Activated CD8-positive, alpha-beta memory T cell treated with anti-CD3 and anti-CD28 coated beads for 36 hours (primary cell): ENCODE results near the gene DOCK8. TPM values are rescaled to one million over a fixed set of nuclear protein-coding genes. Genes with fewer than 3 reads are reported as not detected.

ENCODE experiments used
- CTCF ChIA-PET: fragments of 350-600 bp; sonication (Branson Sonifier 250); formaldehyde crosslinking; loops from one replicate; lab custom pipeline; 2021; ENCODE audit warnings: antibody characterized with exemption; lab: Charles Lee
- POLR2A ChIA-PET: fragments of 350-600 bp; sonication (Branson Sonifier 250); formaldehyde crosslinking; loops from one replicate; lab custom pipeline; 2021; ENCODE audit warnings: antibody characterized with exemption; lab: Charles Lee
- total RNA-seq, 2 experiments: library from RNA; stranded (reverse); gene quantifications; one replicate each; pipeline ENCODE4 v1.2.3, GENCODE V29; 2021

The DOCK8 gene
- total RNA-seq, 2 experiments from 2014 or later = 133 to 140 TPM

DNA sequence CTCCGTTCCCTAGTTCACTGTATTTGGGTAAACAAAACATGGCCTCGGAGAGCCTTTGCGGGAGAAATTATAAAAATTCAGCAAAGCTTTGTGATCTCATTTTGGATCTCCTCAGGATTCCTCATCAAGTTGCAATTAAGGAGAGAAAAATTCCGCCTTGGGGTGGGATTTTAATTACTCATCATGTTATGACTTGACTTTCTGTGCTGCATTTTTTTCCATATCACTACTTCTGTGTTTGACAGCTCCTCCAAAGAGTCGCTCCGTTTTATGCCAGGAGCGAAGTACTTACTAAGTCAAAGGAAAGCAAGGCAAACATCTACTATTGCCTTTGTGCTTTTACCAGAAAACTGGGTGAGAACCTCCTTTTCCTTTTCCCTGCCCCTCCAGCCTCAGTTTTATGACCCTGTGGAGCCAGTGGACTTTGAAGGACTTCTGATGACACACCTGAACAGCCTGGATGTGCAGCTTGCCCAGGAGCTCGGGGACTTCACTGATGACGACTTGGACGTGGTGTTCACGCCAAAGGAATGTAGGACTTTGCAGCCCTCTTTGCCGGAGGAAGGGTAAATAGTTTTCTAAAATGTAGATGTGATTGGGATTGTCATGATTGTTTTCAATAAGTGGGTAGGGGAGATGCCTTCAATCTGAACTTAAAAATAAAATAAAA, 71.5 kb downstream of the DOCK8 start:
- CTCF ChIA-PET = interaction anchor here (1.2 to 1.5 kb wide), 2 partner anchors 13 to 71 kb away, joined by 4 to 5 read pairs; partner anchors contain the start of gene DOCK8
- POLR2A ChIA-PET = no interaction called here

DNA sequence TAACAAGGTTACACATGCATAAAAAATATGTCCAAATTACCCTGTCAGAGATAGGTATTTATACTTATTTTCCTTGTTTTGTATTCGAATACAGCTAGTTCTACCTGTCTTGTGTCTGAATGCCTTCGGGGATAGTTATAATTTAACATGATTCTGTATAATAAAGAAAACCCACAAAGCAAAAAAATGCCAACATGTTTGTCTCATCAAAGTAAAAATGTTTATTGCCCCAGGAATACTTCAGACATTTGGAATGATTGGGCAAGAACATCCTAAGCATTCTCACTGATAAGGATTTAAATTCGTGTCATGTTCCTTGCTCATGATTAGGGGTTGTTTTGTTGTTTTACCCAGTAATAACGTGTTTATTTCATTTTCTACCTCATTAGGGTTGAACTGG, 74.5 kb downstream of the DOCK8 start:
- CTCF ChIA-PET = no interaction called here
- POLR2A ChIA-PET = no interaction called here

DNA sequence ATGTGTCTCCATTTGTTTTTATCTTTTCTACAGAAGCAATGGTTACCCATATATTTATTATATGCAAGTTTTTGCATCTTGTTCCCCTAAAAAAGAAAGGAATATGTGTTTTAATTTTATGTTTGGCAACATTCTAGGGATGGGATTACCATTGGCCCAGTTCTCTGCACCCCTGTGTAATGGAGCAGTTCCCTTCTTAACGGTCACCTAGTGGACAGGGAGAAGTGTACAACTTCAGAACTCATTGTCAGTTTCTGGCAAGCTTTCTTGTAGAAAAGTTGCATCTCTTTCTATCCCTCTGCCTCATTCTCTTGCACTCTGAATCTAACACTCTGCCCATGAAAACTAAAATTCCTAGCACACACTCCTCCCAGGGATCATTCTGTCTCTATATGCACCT, 78.2 kb downstream of the DOCK8 start:
- CTCF ChIA-PET = interaction anchor here (0.9 kb wide), 1 partner anchor 13 kb away, joined by 3 read pairs; no protein-coding TSS in a partner anchor
- POLR2A ChIA-PET = no interaction called here

DNA sequence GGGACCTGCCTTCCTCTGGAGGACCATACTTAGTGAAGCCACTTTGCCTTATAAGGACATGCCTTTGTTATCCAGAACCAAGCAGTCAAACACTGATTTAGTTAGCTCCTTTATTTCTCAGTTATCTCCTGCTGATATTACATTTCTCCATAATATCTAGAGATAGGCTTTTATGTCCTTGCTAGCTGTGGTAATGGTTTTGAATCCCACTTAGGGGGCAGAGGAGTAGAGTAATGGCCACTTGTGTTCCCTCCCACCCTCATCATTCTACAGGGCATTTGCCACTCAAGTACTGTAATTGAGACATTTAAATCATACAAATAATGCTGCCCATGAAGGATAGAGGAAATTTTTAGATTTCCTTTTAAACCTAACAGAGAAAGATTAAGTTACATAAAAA, 80.9 kb downstream of the DOCK8 start:
- POLR2A ChIA-PET = interaction anchor here (0.8 kb wide), 1 partner anchor 14 kb away, joined by 4 read pairs; no protein-coding TSS in a partner anchor
- CTCF ChIA-PET = interaction anchor here (1.7 kb wide), 1 partner anchor 11 kb away, joined by 5 read pairs; no protein-coding TSS in a partner anchor

DNA sequence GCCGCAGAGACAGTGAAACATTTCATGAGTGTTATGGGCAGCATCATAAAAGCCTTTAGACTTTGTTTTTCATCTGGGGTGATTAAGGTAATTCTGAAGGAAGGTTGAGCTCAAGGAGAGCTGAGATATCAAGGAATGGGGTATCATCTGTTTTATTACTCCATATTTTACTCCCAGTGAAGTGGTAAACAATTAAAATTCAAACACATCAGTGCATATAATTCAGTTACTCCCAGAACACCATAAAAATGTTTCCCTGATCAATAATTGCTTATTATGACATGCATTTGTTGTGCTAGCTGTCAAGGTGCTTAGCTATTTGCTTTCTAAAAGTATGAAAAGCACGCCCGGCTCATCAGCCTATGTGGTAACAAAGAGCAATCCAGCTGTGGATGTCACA, 81.7 kb downstream of the DOCK8 start:
- CTCF ChIA-PET = interaction anchor here (1.0 to 1.1 kb wide), 2 partner anchors 36 to 82 kb away, joined by 3 read pairs; partner anchors contain the start of gene DOCK8

DNA sequence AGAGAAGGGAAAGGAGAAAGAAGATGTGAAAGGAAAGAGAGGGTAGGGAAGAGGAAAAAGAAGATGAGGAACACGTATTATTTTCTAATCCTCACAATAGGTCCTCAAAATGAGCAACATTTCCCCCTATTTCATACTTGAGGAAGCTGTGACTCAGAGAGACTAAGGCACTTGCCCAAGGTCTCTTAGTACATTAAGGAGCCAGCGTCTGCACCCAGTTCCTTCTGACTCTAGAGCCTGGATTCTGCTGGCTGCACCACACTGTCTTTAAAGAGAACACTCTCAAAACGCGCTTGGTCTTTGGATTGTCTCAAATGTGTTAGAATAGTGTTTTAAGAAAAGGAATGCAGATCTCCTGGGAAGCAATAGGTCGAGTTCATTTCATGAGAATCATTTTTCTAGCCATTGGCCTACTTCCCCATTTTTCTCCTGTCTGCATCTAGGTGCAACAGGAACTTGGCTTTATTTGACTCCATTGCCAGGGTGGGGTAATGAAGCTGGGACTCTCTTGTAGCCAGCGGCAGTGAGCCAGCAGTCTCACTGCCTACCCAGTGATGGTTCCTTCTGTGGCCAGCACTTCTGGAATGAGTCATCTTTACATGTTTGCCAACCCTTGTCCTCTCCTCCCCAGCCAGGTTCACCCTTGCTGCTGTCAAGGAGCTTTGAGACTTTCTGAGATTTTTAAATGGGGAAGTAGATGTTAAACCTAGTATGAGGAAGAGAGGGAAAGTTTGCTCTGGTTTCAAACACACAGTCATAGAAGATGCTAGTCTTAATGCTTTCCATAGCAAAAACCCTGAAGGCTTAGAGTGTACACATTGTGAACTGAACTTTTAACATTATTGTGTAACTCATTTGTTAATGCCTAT, 82.7 kb downstream of the DOCK8 start:
- ChIA-PET POLR2A (no interaction called here), CTCF (interaction anchor here (0.8 to 1.1 kb wide), 2 partner anchors 16 to 36 kb away, joined by 3 read pairs; no protein-coding TSS in a partner anchor)

More for the DNA sequence above, 81.7 kb downstream of the DOCK8 start:
- POLR2A ChIA-PET = interaction anchor here (0.8 kb wide), 1 partner anchor 14 kb away, joined by 4 read pairs; no protein-coding TSS in a partner anchor

DNA sequence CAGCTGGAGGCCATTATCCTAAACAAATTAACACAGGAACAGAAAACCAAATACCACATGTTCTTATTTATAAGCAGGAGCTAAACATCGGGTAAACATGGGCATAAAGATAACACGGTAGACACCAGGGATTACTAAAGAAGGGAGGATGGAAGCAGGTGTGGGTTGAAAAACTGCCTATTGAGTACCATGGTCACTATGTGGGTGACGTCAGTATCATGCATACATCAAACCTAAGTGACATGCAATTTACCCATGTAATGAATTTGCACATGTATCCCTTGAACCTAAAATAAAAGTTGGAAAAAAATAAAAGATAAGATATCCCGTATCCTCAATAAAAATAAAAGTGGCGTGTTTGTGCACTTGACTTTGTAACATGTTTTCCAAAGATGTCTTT, 88.8 kb downstream of the DOCK8 start:
- CTCF ChIA-PET = no interaction called here
- POLR2A ChIA-PET = no interaction called here

DNA sequence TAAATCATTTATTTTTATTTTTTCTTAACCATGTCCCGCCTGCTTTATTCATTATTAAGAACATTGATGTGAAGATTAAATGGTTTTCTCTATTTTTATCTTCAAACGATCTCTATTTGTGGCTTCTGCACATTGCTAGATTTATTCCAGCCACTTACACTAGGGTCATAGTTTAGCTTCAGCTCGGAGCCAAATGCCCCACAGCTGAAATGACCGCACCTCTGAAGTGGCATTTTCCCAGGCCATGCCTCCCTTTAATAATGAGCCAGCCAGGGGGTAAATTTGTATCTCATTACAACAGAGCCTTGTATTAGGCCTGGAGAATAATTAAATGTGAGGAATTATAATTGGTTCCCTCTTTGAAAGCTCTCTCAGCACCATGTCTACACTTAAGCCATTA, 89.4 kb downstream of the DOCK8 start:
- ChIA-PET POLR2A (no interaction called here), CTCF (interaction anchor here (0.6 kb wide), 1 partner anchor 534 kb away, joined by 3 read pairs; no protein-coding TSS in a partner anchor)

DNA sequence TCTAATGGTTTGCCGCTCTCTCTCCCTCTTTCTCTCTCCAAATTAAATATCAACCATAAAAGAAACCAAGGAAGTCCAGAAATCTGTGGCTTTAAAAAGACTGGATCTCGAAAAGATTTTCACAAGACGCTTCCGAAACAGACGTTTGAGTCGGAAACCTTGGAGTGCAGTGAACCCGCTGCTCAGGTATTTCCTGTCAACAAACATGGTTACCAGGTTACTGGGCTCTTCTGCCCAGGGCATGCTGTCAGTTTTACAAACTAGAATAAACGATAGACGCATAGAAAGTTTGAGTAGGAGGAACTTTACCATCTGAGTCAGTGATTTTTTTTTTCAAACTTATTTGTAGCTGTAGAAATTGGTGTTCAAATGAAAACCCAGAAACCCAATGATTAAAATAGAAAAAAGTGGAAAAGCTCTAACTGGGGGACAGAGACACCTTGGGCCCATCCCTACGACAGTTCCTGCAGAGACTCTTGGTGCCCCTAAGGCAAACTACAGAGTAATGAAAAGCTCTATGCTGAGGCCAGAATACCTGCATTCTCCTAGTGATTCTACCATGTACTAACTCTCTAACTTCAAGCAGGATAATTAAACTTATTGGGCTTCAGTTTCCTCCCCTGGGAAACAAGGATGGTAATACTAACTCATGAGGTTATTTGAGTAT, 90.0 kb downstream of the DOCK8 start:
- CTCF ChIA-PET = interaction anchor here (0.6 kb wide), 1 partner anchor 534 kb away, joined by 3 read pairs; no protein-coding TSS in a partner anchor

DNA sequence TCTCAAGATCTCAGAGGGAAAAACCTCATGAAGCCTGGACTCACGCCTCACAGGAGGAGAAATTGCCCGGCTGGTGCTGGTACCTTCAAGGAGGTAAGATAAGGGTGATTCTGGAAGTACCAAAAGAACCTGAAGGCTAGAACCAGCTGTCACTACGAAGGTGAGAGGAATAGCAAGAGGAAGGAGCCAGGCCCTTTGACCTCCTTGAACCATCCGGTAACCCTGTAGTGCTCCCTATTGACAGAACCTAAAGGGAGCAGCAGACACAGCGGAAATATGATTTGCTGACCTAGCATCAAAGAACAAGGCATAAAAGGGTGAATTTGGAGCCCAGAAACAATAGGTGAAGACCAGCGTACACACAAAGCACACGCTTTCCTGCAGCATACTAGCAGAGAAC, 92.2 kb downstream of the DOCK8 start:
- CTCF ChIA-PET = interaction anchor here (0.8 kb wide), 1 partner anchor 12 kb away, joined by 5 read pairs; no protein-coding TSS in a partner anchor
- POLR2A ChIA-PET = interaction anchor here (0.5 kb wide), 1 partner anchor 102 kb away, joined by 4 read pairs; no protein-coding TSS in a partner anchor

More for the DNA sequence above, 90.0 kb downstream of the DOCK8 start:
- POLR2A ChIA-PET = no interaction called here

DNA sequence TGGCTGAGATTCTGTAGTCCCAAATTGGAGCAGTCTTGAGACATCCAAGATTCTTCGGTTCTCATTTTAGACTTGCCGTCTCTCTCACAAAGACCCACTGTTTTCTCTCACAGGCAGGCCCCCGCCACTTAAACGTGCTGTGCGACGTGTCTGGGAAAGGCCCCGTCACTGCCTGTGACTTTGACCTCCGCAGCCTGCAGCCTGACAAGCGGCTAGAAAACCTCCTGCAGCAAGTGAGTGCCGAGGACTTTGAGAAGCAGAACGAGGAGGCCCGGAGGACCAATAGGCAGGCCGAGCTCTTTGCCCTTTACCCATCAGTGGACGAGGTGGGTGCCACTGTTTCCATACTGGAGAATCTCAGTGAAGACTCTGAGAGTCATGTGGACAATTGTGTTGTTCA, 97.2 kb downstream of the DOCK8 start:
- CTCF ChIA-PET = no interaction called here
- POLR2A ChIA-PET = no interaction called here

DNA sequence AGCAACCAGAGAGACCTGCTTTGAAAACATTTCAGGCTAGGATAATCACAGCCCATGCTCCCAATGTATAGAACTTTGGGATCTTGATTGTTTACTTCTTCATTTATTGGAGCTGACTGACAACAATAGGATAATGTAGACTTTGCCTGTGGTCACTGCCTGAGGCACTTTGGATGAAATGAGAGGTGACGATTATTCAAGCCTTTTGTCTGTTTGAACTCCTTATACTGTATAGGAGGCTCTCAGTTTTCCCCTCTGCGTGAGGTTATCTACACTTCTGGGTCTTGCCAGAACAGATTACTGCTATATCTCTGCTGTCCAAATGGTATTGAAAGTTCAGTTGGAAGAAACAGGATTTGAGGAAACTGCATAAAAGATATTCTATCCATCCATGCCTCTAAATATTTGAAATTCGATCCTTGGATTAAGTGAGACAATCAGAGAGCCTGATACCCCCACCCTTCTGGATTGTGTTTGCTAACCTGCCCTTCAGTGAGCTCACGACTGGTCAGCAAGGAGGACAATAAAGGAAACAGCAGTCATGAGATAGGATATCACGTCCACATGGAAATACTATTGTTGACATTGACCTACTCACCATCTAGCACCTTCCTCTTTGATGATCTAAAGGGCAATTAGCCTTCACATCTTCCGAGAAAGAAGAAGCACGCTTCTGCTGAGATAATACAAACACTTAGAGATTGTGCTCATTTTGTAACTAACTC, 98.1 kb downstream of the DOCK8 start:
- POLR2A ChIA-PET = no interaction called here
- CTCF ChIA-PET = interaction anchor here (1.0 kb wide), 1 partner anchor 15 kb away, joined by 3 read pairs; no protein-coding TSS in a partner anchor

DNA sequence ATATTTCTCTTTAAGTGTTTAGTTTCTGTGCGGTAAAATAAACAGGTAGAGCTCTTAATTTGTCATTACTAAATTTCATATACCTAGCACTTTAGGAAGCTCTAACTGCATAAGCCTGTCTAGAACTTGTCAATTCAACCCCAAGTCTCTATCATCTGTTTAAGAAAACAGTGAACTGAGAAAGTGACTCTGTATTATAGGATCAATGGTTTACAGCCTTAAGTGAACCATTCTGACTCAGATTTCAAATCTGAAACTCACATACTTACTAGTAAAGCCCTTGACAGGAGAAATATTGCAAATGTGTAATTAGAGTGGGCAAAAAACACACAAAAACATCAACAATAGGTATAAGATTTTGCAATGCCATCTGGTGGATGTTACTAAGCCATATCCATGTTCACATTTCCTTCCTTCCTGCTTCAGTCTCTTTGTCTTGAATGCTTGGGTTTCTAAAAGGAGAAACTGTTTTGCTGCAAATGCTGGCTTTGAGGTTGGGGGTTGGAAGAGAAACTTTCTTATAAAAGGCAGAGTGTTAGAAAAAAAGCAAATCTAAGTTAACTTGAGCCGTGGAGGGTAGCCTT, 101.8 kb downstream of the DOCK8 start:
- ChIA-PET POLR2A (interaction anchor here (0.7 kb wide), 1 partner anchor 45 kb away, joined by 3 read pairs; no protein-coding TSS in a partner anchor), CTCF (interaction anchor here (1.1 kb wide), 1 partner anchor 112 kb away, joined by 4 read pairs; no protein-coding TSS in a partner anchor)

DNA sequence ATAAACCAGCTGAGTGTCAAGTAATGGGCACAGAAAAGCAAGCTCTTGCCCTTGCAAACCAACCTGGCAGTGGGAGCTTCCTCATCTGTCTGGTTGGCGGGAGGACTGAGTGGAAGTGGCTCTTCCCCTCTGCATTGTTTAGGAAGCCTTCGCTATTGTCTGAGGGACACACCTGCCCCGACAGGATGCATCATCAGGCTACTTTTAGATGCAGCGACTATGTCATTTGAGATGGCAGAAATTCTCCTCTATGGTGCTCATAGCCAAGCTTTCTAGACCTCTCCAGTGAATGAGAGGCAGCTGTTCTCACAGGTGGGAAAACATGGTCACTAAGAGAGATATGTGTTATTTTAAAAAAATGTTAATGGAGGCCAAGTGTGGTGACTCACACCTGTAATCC, 104.0 kb downstream of the DOCK8 start:
- ChIA-PET CTCF (no interaction called here), POLR2A (no interaction called here)

DNA sequence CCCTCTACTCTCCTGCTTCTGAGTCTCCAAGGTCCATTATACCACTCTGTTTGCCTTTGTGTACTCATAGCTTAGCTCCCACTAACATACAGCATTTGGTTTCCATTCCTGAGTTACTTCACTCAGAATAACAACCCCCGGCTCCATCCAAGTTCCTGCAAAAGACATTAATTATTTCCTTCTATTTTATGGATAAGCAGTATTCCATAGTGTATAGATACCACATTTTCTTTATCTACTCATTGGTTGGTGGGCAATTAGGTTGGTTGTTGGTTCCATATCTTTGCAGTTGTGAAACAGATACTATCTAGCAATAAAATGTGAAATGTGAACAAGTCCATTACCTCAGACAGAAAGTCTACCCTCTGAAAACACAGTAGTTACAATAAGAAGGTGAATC, 110.3 kb downstream of the DOCK8 start:
- ChIA-PET POLR2A (no interaction called here), CTCF (no interaction called here)

DNA sequence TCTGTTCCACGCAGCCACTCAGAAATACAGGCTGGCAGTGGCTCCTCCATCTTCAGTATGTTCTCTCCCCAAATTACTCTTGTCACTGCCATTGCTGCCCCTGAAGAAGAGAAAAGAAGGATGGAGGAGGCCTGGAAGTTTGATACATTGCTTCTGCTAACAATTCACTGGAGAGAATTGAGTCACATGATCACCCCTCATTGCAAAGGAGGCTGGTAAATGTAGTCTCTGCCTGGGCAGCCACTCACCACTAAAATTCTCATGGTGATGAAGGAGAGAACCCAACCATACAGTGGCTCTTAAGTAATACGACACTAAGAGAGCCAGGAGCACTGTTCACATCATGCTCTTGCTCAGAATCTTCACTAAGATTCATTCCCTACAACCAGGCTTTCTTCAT, 112.0 kb downstream of the DOCK8 start:
- CTCF ChIA-PET = no interaction called here

DNA sequence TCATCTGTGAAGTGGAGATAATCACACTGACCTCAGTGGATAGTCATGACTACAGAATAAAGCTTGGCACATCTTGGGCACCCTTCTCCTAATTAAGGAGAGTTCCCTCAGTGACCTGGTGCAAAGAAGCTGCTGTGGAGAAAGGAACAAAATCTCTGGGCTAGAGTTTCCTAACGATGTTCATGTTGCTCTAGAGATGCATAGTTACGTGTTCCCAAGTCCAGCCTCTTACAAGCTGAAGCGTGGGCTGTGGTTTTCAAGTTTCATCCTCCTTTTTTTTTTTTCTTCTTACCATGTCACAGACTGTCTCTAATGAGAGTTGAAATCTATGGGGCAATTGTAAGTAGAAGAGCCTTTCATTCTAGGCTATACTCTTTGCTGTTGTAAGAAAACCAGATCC, 113.8 kb downstream of the DOCK8 start:
- CTCF ChIA-PET = no interaction called here
- POLR2A ChIA-PET = no interaction called here

More for the DNA sequence above, 112.0 kb downstream of the DOCK8 start:
- POLR2A ChIA-PET = no interaction called here

DNA sequence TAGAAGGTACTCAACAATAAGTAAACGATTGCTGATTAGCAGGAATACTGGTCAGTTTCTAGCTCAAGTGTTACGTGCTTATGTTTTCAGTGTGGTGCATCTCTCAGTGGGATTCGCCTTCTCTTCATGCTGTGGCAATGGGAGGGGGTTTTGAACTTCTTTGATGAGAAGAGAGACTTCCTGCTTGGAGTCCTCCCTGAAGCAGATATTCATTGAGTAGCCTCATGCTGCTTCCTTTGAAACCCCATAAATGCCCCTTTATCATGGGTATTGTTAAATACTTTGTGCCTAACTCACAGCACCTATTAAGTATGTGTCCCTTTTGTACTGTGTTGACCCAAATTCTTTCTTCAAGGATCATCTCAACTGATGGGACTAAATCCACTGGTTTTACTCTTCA, 116.5 kb downstream of the DOCK8 start:
- ChIA-PET POLR2A (no interaction called here), CTCF (no interaction called here)
